DLD1 (cell line): Measurements from ENCODE around the gene HELT.
"Not testable (repeated sequence)": the region's sequence is repeated elsewhere in the genome, so short reads cannot be mapped to it uniquely, and the experiment has no call there.

Source experiments
- in situ Hi-C: cut with HindIII; loops from 2 replicates; pipeline ENCODE4 v1.10.0; 2017; ENCODE audit warnings: low sequenced_read_pairs

The HELT gene

DNA sequence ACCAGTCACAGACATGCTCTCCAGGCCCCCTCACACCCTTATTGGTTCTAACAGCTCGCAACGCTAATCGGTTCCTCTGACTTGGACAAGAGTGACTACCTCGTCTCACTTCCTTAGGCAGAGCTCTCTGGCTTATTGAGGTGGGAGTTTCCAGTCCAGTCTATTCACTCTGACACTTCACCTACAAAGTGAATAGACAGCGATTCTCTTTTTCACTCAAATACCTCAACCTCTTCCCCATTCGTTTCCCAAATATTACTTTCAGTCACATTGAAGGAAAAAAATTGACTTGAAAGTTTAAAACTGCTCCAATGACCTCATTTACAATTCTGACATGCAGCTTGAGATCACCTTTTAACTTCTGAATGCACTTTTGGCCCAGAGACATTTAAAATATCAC lies 17.7 kb downstream of the HELT start:
- in situ Hi-C loops, result no loop called here

- in situ Hi-C loops, result no loop called here
These were observed 18.6 kb downstream of the HELT start for GRCh38 chr4:185036842-185037241.

- in situ Hi-C loops, result no loop called here
These were observed 21.4 kb downstream of the HELT start for GRCh38 chr4:185039508-185040273.

DNA sequence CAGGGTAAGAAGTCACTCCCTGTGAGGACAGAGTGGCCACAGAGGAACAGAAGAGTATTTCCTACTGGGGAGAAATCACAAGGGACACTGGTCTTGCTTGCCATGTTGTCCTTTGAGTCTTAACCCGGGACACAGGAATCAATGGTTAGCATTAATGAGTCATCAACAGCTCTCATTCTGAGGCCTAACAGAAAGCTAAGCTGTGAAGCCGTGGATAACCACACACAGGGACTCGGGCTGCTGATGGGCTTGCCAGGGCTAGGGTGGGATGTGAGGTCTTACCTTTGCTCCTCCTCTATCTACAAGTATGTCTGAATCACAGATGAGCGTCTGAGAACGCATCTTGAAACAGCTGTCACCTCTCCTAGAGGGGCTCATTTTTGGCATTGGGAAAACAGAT lies 22.2 kb downstream of the HELT start:
- in situ Hi-C loops, result no loop called here

GRCh38 chr4:185050286-185050685 lies 32.0 kb downstream of the HELT start:
- in situ Hi-C loops, result not testable (repeated sequence)

DNA sequence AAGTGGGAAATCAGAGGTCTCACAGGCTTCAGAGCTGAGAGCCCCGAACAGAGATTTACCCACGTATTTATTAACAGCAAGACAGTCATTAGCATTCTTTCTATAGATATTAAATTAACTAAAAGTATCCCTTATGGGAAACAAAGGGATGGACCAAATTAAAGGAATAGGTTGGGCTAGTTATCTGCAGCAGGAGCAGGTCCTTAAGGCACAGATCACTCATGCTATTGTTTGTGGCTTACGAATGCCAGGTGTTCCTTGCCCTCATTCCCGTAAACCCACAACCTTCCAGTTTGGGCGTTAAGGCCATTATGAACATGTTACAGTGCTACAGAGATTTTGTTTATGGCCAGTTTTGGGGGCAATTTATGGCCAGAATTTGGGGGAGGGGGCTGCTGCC lies 33.0 kb downstream of the HELT start:
- in situ Hi-C loops, result not testable (repeated sequence)

DNA sequence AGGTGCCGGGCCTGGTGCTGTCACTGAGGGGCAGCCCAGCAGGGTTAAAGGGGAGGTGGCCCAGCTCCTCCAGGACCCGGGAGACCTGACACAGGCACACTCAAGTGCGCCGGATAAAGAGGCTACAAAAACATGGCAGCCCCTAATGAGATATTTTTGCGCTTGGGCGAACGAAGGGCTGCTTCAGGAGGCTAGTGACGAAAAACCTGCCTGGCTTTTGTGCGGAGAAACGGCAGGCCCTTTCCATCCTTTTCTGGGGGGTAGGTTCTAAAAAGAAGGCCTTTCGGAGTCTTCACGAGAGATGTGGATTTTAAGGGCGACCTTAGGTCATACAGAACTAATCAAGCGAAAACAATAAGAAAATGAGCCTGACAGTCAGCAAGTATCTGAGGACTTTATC lies 35.5 kb downstream of the HELT start:
- in situ Hi-C loops, result no loop called here

- in situ Hi-C loops, result no loop called here
These were observed 36.0 kb downstream of the HELT start for GRCh38 chr4:185054272-185054671.

DNA sequence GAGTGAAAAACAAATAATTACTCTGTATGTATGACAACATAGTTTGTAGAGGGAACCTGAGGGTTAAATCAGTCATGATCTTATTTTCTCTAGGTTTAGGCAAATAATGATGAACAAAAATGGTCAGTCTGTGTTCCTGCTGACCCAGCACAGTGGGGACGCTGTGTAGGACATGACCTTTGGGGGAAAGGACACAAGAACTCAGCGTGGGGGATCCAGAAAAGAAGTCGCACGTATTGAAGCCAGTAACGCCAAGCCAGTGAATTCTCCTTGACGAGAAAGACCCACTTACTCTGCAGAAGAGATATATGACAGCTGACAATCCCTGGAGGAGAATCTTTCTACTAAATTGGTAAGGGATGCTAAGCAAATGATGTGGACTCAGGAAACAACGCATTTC lies 36.6 kb downstream of the HELT start:
- in situ Hi-C loops, result no loop called here

GRCh38 chr4:185061610-185062009 lies 43.3 kb downstream of the HELT start:
- in situ Hi-C loops, result no loop called here

DNA sequence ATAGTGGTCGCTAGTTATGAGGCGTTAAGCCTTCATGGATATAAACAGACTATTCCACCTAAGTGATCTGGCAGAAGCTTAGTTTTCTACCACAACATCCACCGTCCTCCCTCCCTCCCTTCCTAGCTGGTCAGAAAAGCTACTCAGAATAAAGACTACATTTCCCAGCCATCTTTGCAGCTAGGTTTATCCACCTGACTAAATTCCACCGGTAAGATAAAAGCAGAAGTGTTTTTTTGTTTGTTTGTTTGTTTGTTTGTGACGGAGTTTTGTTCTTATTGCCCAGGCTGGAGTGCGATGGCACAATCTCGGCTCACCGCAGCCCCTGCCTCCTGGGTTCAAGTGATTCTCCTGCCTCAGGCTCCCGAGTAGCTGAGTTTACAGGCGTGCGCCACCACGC lies 44.3 kb downstream of the HELT start:
- in situ Hi-C loops, result no loop called here

DNA sequence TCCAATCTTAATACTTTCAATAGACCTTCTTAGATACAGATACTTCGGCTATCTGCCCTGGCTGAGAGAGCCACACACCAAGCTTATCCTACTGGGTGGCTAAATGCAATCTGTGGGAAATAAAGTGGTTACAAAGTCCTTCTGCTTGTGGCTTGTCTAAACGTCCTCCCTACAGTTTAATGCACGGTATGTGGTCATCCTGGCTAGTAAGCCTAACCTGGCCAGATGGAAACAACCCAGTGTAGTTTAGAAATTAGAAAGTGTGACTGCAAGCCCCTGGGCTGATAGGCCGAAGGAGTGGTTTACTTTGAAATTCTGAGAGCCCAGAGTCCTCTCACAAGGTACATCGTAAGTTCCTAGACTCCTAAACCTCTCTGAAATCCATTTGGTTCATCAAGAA lies 47.9 kb downstream of the HELT start:
- in situ Hi-C loops, result no loop called here

- in situ Hi-C loops, result no loop called here
These were observed 50.5 kb downstream of the HELT start for GRCh38 chr4:185068837-185069236.
